ENCODE measurements around the gene ELOVL6.

Gene ELOVL6

GRCh38 chr4:110208419-110208818 is 10.0 kb upstream of the ELOVL6 start:
- H3K4me3 ChIP-seq (ENCODE audit: low read length) = no peak overlapping the region
- DNase-seq (ENCODE audit: low read depth) = no peak
- TF ChIP-seq CTCF (conservative IDR thresholded peaks at IDR 0.05; ENCODE audit: low read depth, low read length) = no peak

DNA sequence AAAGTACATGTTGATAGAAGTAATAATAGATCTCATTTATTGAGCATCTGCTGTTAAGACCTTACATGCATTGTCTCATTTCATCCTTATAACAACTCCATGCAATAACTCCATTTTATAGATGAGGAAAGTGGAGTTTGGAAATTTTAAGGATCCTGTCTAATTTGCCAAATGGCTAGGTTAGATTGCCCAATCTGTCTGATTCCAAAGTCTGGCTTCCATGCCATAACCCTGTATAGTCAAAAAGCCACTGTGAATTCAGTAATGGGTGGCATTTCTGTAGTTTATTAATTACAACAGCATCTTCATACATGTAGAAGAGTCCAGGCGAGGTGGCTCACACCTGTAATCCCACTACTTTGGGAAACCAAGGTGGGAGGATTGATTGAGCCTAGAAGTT is 8.8 kb upstream of the ELOVL6 start:
- DNase-seq (ENCODE audit: low read depth) = no peak
- H3K4me3 ChIP-seq (ENCODE audit: low read length) = no peak overlapping the region
- no peak for TF ChIP-seq CTCF (conservative IDR thresholded peaks at IDR 0.05; ENCODE audit: low read depth, low read length)

DNA sequence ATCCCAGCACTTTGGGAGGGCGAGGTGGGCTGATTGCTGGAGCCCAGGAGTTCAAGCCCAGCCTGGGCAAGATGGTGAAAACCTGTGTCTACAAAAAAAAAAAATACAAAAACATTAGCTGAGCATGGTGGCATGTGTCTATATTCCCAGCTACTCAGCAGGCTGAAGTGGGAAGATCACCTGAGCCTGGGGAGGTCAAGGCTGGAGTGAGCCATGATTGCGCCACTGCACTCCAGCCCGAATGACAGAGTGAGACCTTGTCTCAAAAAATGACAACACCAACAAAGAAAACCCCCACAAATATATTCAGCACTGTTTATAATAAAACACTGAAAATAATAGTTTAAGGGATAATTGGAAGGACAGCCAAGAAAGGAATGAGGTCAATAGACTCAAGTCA is 3.6 kb upstream of the ELOVL6 start:
- no peak for TF ChIP-seq CTCF (conservative IDR thresholded peaks at IDR 0.05; ENCODE audit: low read depth, low read length)
- no peak overlapping the region for H3K4me3 ChIP-seq (ENCODE audit: low read length)
- no peak for DNase-seq (ENCODE audit: low read depth)

DNA sequence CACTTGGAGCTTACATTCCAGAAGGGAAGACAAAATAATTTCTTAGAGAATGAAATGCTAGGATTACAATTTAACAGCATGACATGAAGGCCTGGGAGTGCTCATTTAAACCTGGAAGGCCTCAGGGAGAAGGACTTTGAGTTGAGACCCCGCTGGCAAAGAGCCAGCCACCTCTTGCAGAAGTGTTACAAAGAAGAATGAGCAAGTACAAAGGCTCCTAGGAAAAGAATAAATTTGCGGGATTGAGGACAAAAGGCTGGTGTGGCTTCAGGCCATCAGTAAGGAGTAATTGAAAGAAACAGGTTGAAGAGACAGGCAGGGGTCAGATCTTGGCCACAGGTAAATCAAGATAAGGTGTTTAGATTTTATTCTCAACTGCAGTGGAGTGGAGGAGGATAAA is 3.1 kb upstream of the ELOVL6 start:
- no peak for TF ChIP-seq CTCF (conservative IDR thresholded peaks at IDR 0.05; ENCODE audit: low read depth, low read length)
- DNase-seq (ENCODE audit: low read depth) = no peak
- H3K4me3 ChIP-seq (ENCODE audit: low read length) = no peak overlapping the region

- H3K4me3 ChIP-seq (ENCODE audit: low read length) = no peak overlapping the region
- no peak for TF ChIP-seq CTCF (conservative IDR thresholded peaks at IDR 0.05; ENCODE audit: low read depth, low read length)
- DNase-seq (ENCODE audit: low read depth) = no peak
These were observed 2.3 kb upstream of the ELOVL6 start for GRCh38 chr4:110200689-110201088.

DNA sequence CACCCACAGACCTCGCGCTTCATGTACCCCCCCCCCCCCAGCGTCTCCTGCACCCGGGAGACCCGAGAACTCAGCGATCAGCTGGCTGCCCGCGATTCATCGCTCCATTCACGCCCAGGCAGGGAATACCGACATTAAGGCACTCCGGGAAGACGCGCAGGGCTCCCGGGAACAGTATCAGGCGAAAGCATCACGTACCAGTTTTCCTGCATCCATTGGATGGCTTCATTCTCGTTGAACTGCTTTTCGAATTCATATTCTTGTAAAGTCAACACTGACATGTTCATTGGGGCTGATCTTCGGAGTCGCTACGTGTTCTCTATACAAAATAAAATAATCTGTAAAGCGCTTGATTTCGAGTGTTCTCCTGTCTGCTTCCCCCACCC is 373 bp downstream of the ELOVL6 start:
- TF ChIP-seq CTCF (conservative IDR thresholded peaks at IDR 0.05; ENCODE audit: low read depth, low read length) = no peak
- no peak for DNase-seq (ENCODE audit: low read depth)
- H3K4me3 ChIP-seq (ENCODE audit: low read length) = peak overlapping the region; percentile 88

DNA sequence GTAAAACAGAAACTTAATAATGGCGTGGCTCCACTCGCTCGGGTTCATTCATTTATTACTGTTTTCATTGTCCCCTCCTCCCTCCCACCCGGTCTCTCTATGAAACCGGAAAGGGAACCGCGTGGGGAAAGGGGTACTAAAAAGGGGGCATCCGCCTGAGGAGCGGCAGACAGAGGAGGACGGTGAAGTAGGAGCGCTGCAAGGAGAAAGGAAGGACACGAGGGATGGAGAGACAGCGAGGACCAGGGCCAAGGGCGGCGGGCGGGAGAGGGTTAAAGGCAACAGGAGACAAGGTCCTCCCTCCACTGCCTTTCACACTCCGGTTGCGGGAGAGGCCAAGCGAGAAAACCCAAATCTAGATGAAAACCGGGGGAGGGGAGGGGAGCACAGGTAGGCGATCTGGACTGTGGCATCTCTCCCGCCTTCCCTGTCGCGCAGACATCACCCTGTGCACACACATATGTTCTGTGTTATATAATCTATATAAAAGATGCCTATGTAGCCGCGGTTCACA is 829 bp downstream of the ELOVL6 start:
- no peak for DNase-seq (ENCODE audit: low read depth)
- peak overlapping the region; percentile 88 for H3K4me3 ChIP-seq (ENCODE audit: low read length)
- TF ChIP-seq CTCF (conservative IDR thresholded peaks at IDR 0.05; ENCODE audit: low read depth, low read length) = no peak

Measured in retinal pigment epithelial cell (primary cell).